HCT116 (cell line): Measurements from ENCODE around the gene TTC27.

Source experiments
- CTCF ChIP-seq, 3 experiments: fragments of 200-600 bp in 1 of 3; sonication (generic) in 1 of 3; IDR thresholded peaks in 2 of 3; conservative IDR thresholded peaks in 1 of 3; 2 replicates each; pipeline ENCODE4 v1.5.1; 2012 to 2017; ENCODE audit warnings: low read depth in 2 of 3, low read length in 2 of 3, antibody characterized with exemption in 1 of 3, borderline replicate concordance in 1 of 3, control low read depth in 1 of 3, mild to moderate bottlenecking in 1 of 3, mixed read lengths in 1 of 3, mixed run types in 1 of 3, moderate library complexity in 1 of 3; ENCODE audit not compliant: insufficient read depth in 1 of 3
- EZH2 ChIP-seq: fragments of 200-600 bp; sonication (generic); IDR thresholded peaks from 2 replicates; pipeline ENCODE4 v1.6.1; 2017; ENCODE audit warnings: antibody characterized with exemption, mixed run types
- POLR2A ChIP-seq: IDR thresholded peaks from 2 replicates; pipeline ENCODE4 v1.7.0; 2011; ENCODE audit warnings: borderline replicate concordance; ENCODE audit not compliant: insufficient read depth, insufficient read length; ENCODE audit errors: extremely low read depth
- YY1 ChIP-seq: IDR thresholded peaks from 2 replicates; pipeline ENCODE4 v1.6.1; 2011; ENCODE audit warnings: low read length, low read depth, moderate library complexity, mild to moderate bottlenecking; ENCODE audit not compliant: insufficient replicate concordance; ENCODE audit errors: extremely low read depth
- ZNF274 ChIP-seq: fragments of 200-500 bp; sonication (Bioruptor generic); IDR thresholded peaks from 2 replicates; pipeline ENCODE4 v1.6.1; 2014; ENCODE audit warnings: mild to moderate bottlenecking, low read depth, low read length, inconsistent platforms

GRCh38 chr2:32719430-32719829 lies 91.6 kb downstream of the TTC27 start:
- no peak for TF ChIP-seq YY1
- no peak for TF ChIP-seq CTCF (IDR thresholded peaks at IDR 0.05 in 2 of 3, conservative IDR thresholded peaks at IDR 0.05 in 1 of 3; ENCODE audit: borderline replicate concordance in 1 of 3, insufficient read depth in 1 of 3, low read depth in 2 of 3, low read length in 2 of 3)
- no peak for TF ChIP-seq EZH2
- no peak for TF ChIP-seq ZNF274
- TF ChIP-seq POLR2A = no peak
